HepG2 (cell line): ENCODE data around the gene TPO. TPM values are rescaled to one million over a fixed set of nuclear protein-coding genes. Genes with fewer than 3 reads are reported as not detected.

Experiments used
- ATAC-seq: fragments of 200-7000 bp; cut with Tn5 transposase; 3 replicates; pipeline ENCODE4 v1.9.1; 2020; ENCODE audit warnings: mild to moderate bottlenecking, moderate library complexity
- BruUV-seq: library from RNA; stranded (reverse); fragments of 400-500 nt; replicated peaks from 2 replicates; lab custom pipeline; 2021; lab: Mats Ljungman, UMichigan
- CTCF ChIA-PET: fragments of 300-600 bp; formaldehyde crosslinking; extraction: SDS; loops from one replicate; lab custom pipeline; 2021; ENCODE audit warnings: low total read pairs, inconsistent platforms, low intra/inter-chr PET ratio; lab: Yijun Ruan, JAX
- POLR2A ChIA-PET: fragments of 350-600 bp; sonication (Branson Sonifier 250); formaldehyde crosslinking; loops from one replicate; lab custom pipeline; 2020; ENCODE audit warnings: antibody characterized with exemption, inconsistent platforms; lab: Yijun Ruan, JAX
- DNase-seq: peaks from one replicate; pipeline ENCODE4 v3.0.0-alpha.2; 2015; ENCODE audit warnings: low spot score
- FAIRE-seq: peaks from 3 replicates; lab custom pipeline; 2011; peaks lifted over from hg19 to GRCh38; lab: Jason Lieb, UNC
- H2AFZ ChIP-seq: one replicate; pipeline ENCODE4 v1.6.1; 2011; ENCODE audit warnings: low read length, inconsistent platforms
- H3K27ac ChIP-seq: fragments of 300-600 bp; 3 replicates; pipeline ENCODE4 v1.8.0; 2011; ENCODE audit warnings: mixed run types, mild to moderate bottlenecking, mixed read lengths, low read length, inconsistent platforms; ENCODE audit not compliant: insufficient read depth; ENCODE audit errors: extremely low read length
- H3K27me3 ChIP-seq, 2 experiments: fragments of 200-600 bp in 1 of 2; 2 replicates in 1 of 2; 3 replicates in 1 of 2; pipeline versions ENCODE4 v1.6.0 to v1.8.0; 2011; ENCODE audit warnings: low read length in 2 of 2, mild to moderate bottlenecking in 2 of 2, moderate library complexity in 2 of 2, inconsistent platforms in 1 of 2; ENCODE audit not compliant: insufficient read depth in 2 of 2, control insufficient read depth in 1 of 2
- H3K36me3 ChIP-seq, 2 experiments: fragments of 200-600 bp in 1 of 2; replicated peaks in 1 of 2; 2 replicates in 1 of 2; 3 replicates in 1 of 2; pipeline versions ENCODE4 v1.5.1 to v1.8.0; 2011; ENCODE audit warnings: low read length in 2 of 2, inconsistent platforms in 1 of 2; ENCODE audit not compliant: insufficient read depth in 2 of 2, control insufficient read depth in 1 of 2
- H3K4me1 ChIP-seq: 2 replicates; pipeline ENCODE4 v1.5.1; 2012; ENCODE audit warnings: low read length, inconsistent platforms; ENCODE audit not compliant: insufficient read depth
- H3K4me2 ChIP-seq: 2 replicates; pipeline ENCODE4 v1.6.0; 2011; ENCODE audit warnings: low read depth, low read length, inconsistent platforms
- H3K4me3 ChIP-seq, 3 experiments: fragments of 200-600 bp in 1 of 3; sonication (generic), shearing (Covaris generic) in 1 of 3; replicated peaks in 1 of 3; 2 replicates each; pipeline ENCODE4 v1.5.1; 2011 to 2016; ENCODE audit warnings: low read length in 3 of 3, inconsistent platforms in 2 of 3, low read depth in 2 of 3, mild to moderate bottlenecking in 2 of 3, control low read depth in 1 of 3, mixed read lengths in 1 of 3; ENCODE audit not compliant: insufficient read depth in 1 of 3
- H3K79me2 ChIP-seq: one replicate; pipeline ENCODE4 v1.6.1; 2011; ENCODE audit warnings: low read length, inconsistent platforms; ENCODE audit not compliant: insufficient read depth
- H3K9ac ChIP-seq: 2 replicates; pipeline ENCODE4 v1.6.0; 2011; ENCODE audit warnings: mild to moderate bottlenecking, low read depth, low read length, inconsistent platforms; ENCODE audit not compliant: insufficient read depth
- H3K9me3 ChIP-seq: 2 replicates; pipeline ENCODE4 v1.5.1; 2012; ENCODE audit warnings: mild to moderate bottlenecking, low read length
- H4K20me1 ChIP-seq: 2 replicates; pipeline ENCODE4 v1.6.0; 2011; ENCODE audit warnings: inconsistent platforms, mild to moderate bottlenecking, low read length, moderate library complexity; ENCODE audit not compliant: insufficient read depth
- AGO1 ChIP-seq: fragments of 200-400 bp; formaldehyde crosslinking; IDR thresholded peaks from 2 replicates; pipeline ENCODE4 v1.6.1; 2017; ENCODE audit warnings: mild to moderate bottlenecking, low read depth, low read length, moderate library complexity; ENCODE audit not compliant: poor library complexity, severe bottlenecking
- CC2D1A ChIP-seq: sonication (generic); formaldehyde crosslinking; IDR thresholded peaks from 2 replicates; pipeline ENCODE4 v1.8.1; 2023; ENCODE audit warnings: mild to moderate bottlenecking, missing genetic modification reagents
- CHD2 ChIP-seq: IDR thresholded peaks from 2 replicates; pipeline ENCODE4 v1.6.1; 2011; ENCODE audit warnings: low read depth, low read length, improper control_type of control experiment
- CREM ChIP-seq, 2 experiments: sonication (generic) in 1 of 2; formaldehyde crosslinking in 1 of 2; IDR thresholded peaks; 2 replicates each; pipeline versions ENCODE4 v1.4.0 to v1.6.1; 2016 to 2020; ENCODE audit warnings: antibody characterized with exemption in 1 of 2, mild to moderate bottlenecking in 1 of 2, missing genetic modification reagents in 1 of 2
- EEA1 ChIP-seq: sonication (generic); formaldehyde crosslinking; IDR thresholded peaks from 2 replicates; pipeline ENCODE4 v1.5.1; 2020; ENCODE audit warnings: mild to moderate bottlenecking, missing genetic modification reagents, borderline replicate concordance
- FOXC1 ChIP-seq: sonication (generic); formaldehyde crosslinking; IDR thresholded peaks from 2 replicates; pipeline ENCODE4 v1.8.0; 2022; ENCODE audit warnings: mild to moderate bottlenecking, missing genetic modification reagents, borderline replicate concordance
- GABPB1 ChIP-seq: IDR thresholded peaks from 2 replicates; pipeline ENCODE4 v1.6.1; 2016; ENCODE audit warnings: mild to moderate bottlenecking, missing genetic modification reagents, moderate library complexity, missing compliant biosample characterization
- GATA4 ChIP-seq: sonication (generic); IDR thresholded peaks from 2 replicates; pipeline ENCODE4 v1.6.1; 2016; ENCODE audit warnings: antibody characterized with exemption, low read depth, borderline replicate concordance
- HDAC2 ChIP-seq: sonication (generic); formaldehyde crosslinking; IDR thresholded peaks from 2 replicates; pipeline ENCODE4 v1.4.0; 2020; ENCODE audit warnings: missing genetic modification reagents
- HHEX ChIP-seq: IDR thresholded peaks from 2 replicates; pipeline ENCODE4 v1.6.1; 2016; ENCODE audit warnings: control low read depth
- NBN ChIP-seq: fragments of 450-650 bp; conservative IDR thresholded peaks from 2 replicates; pipeline ENCODE4 v1.6.1; 2017
- POLR2AphosphoS2 ChIP-seq: IDR thresholded peaks from 2 replicates; pipeline ENCODE4 v1.6.1; 2011; ENCODE audit warnings: low read depth, low read length, improper control_type of control experiment
- RFXANK ChIP-seq: IDR thresholded peaks from 2 replicates; pipeline ENCODE4 v1.6.1; 2016
- SMYD3 ChIP-seq: sonication (generic); formaldehyde crosslinking; IDR thresholded peaks from 2 replicates; pipeline ENCODE4 v1.8.1; 2023; ENCODE audit warnings: mild to moderate bottlenecking, missing genetic modification reagents
- ZC3H13 ChIP-seq: sonication (generic); formaldehyde crosslinking; IDR thresholded peaks from 2 replicates; pipeline ENCODE4 v1.8.1; 2023; ENCODE audit warnings: mild to moderate bottlenecking, missing genetic modification reagents, moderate library complexity
- ZNF367 ChIP-seq: sonication (generic); formaldehyde crosslinking; IDR thresholded peaks from 2 replicates; pipeline ENCODE4 v1.4.0; 2020; ENCODE audit warnings: missing genetic modification reagents, borderline replicate concordance
- ZNF550 ChIP-seq: sonication (generic); formaldehyde crosslinking; IDR thresholded peaks from 2 replicates; pipeline ENCODE4 v1.4.0; 2020; ENCODE audit warnings: mild to moderate bottlenecking, missing genetic modification reagents, borderline replicate concordance
- ZNF83 ChIP-seq: sonication (generic); formaldehyde crosslinking; IDR thresholded peaks from 2 replicates; pipeline ENCODE4 v1.4.0; 2020; ENCODE audit warnings: missing genetic modification reagents, mild to moderate bottlenecking, borderline replicate concordance
- WGBS: methylation state at CpG from one replicate; pipeline ENCODE4 v1.1.6; 2017; ENCODE audit warnings: low lambda C conversion rate; 5-methylcytosine and 5-hydroxymethylcytosine counted together
- in situ Hi-C: cut with HindIII; loops from 2 replicates; pipeline ENCODE4 v1.10.0; 2017; ENCODE audit warnings: low pct_unique_long_range_greater_than_20kb; ENCODE audit not compliant: extremely low pct_ligation_motif_present
- intact Hi-C: fragments of 100-400 bp; cut with micrococcal nuclease; formaldehyde crosslinking; loops from one replicate; pipeline ENCODE4 v1.10.0; 2022; ENCODE audit not compliant: unreplicated experiment
- polyA plus RNA-seq, 8 experiments: library from polyadenylated mRNA; depleted of rRNA in 3 of 8; stranded (reverse) in 7 of 8; unstranded in 1 of 8; fragments of >200 nt; fragmentation: Illumina TruSeq in 4 of 8; extraction: Trizol in 4 of 8; gene quantifications; 2 replicates each; pipeline versions ENCODE4 v1.2.1 to v1.2.3, GENCODE V29; 2011 to 2016; ENCODE audit warnings: low read depth in 4 of 8, missing spikeins in 1 of 8, mixed read lengths in 1 of 8; ENCODE audit not compliant: insufficient read depth in 1 of 8
- total RNA-seq, 5 experiments: library from RNA; depleted of rRNA; stranded (reverse); fragments of >200 nt; fragmentation: Illumina TruSeq; extraction: Trizol; gene quantifications; 2 replicates each; pipeline ENCODE4 v1.2.3, GENCODE V29; 2016; ENCODE audit warnings: low read depth in 1 of 5
- TF ChIP-seq, protein P1 (sequence below): IDR thresholded peaks from 2 replicates; pipeline ENCODE4 v1.6.1; 2018; ENCODE audit warnings: missing genetic modification reagents, mild to moderate bottlenecking, missing compliant biosample characterization

TPO gene
- total and polyA plus RNA-seq, 2 of the 13 experiments (the other 11 are each of a cell fraction or from before 2014, with no cell fraction given), result not detected

DNA sequence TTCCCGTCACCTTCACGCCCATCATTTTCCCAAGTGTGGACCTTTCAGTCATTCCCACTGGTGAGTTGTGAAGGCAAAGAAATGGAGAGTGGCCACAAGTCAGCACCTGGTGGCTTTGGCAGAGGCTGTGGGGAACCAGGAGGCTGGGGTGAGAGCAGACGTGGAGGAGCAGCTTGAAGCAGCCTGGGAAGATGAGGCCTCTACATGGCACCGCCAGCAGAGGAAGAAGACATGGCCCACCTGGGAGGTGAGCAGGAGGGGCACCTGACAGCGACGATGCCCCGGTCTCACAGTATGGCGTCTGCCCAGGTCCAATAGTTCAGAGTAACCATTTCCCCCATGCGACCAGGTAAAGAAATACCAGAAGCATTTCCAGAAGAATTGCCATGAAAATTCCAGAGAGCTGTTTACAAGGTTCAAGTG, 69.0 kb downstream of the TPO start:
- DNase-seq (no peak), ATAC-seq (no peak), FAIRE-seq (no peak)
- intact Hi-C loops, result no loop called here
- in situ Hi-C loops, result no loop called here
- peaks cover 14 to 46% of the 10 kb centered on the region in 2 experiments for H3K27me3 ChIP-seq
- H3K4me3 ChIP-seq, result no peak overlapping the region
- H3K4me1 ChIP-seq, result no peaks in the 10 kb centered on the region
- H3K27ac ChIP-seq, result no peak overlapping the region
- no peaks in the 10 kb centered on the region for H3K36me3 ChIP-seq
- no peak overlapping the region for H3K4me2 ChIP-seq
- no peaks in the 10 kb centered on the region for H3K79me2 ChIP-seq
- CTCF ChIA-PET, result no interaction called here
- H3K9ac ChIP-seq, result no peak overlapping the region
- BruUV-seq, result no TSS peak
- H4K20me1 ChIP-seq, result no peaks in the 10 kb centered on the region
- TF ChIP-seq HHEX (CRISPR knock-in tag), result no peak
- TF ChIP-seq ZC3H13 (CRISPR knock-in tag), result no peak
- no peak for TF ChIP-seq AGO1
- no peak for TF ChIP-seq SMYD3 (CRISPR knock-in tag)
- no peak for TF ChIP-seq CREM (IDR thresholded peaks at IDR 0.05)
- no peak for TF ChIP-seq CREM (CRISPR knock-in tag; IDR thresholded peaks at IDR 0.05)
- TF ChIP-seq NBN, result no peak
- no peak for TF ChIP-seq ZNF83 (CRISPR knock-in tag)
- no peak for TF ChIP-seq FOXC1
- TF ChIP-seq ZNF367 (CRISPR knock-in tag), result no peak
- no peak for TF ChIP-seq CC2D1A (CRISPR knock-in tag)
- TF ChIP-seq, protein P1, sequence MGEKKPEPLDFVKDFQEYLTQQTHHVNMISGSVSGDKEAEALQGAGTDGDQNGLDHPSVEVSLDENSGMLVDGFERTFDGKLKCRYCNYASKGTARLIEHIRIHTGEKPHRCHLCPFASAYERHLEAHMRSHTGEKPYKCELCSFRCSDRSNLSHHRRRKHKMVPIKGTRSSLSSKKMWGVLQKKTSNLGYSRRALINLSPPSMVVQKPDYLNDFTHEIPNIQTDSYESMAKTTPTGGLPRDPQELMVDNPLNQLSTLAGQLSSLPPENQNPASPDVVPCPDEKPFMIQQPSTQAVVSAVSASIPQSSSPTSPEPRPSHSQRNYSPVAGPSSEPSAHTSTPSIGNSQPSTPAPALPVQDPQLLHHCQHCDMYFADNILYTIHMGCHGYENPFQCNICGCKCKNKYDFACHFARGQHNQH, result no peak
- TF ChIP-seq POLR2AphosphoS2, result no peak
- TF ChIP-seq ZNF550 (CRISPR knock-in tag), result no peak
- no peak for TF ChIP-seq RFXANK (CRISPR knock-in tag)
- TF ChIP-seq GABPB1 (CRISPR knock-in tag), result no peak
- no peak for TF ChIP-seq EEA1 (CRISPR knock-in tag)
- no peak for TF ChIP-seq HDAC2 (CRISPR knock-in tag)
- no peak for TF ChIP-seq CHD2
- TF ChIP-seq GATA4, result no peak
- TF ChIP-seq, all 625 proteins: peak for 0
- 18% methylated on average over 9 of the region's 9 CpGs for WGBS
- Histone ChIP-seq H2AFZ (no peak overlapping the region), H3K9me3 (no peaks in the 10 kb centered on the region)
- POLR2A ChIA-PET, result no interaction called here
